HepG2 (cell line): ENCODE results near the gene PCSK6. TPM values are rescaled to one million over a fixed set of nuclear protein-coding genes. Genes with fewer than 3 reads are reported as not detected.
A peak's percentile ranks its signal among the peaks of the same experiment; 100 is the strongest.

Source experiments
- ATAC-seq: fragments of 200-7000 bp; cut with Tn5 transposase; 3 replicates; pipeline ENCODE4 v1.9.1; 2020; ENCODE audit warnings: mild to moderate bottlenecking, moderate library complexity
- BruUV-seq: library from RNA; stranded (reverse); fragments of 400-500 nt; replicated peaks from 2 replicates; lab custom pipeline; 2021; lab: Mats Ljungman, UMichigan
- CTCF ChIA-PET: fragments of 300-600 bp; formaldehyde crosslinking; extraction: SDS; loops from one replicate; lab custom pipeline; 2021; ENCODE audit warnings: low total read pairs, inconsistent platforms, low intra/inter-chr PET ratio; lab: Yijun Ruan, JAX
- POLR2A ChIA-PET: fragments of 350-600 bp; sonication (Branson Sonifier 250); formaldehyde crosslinking; loops from one replicate; lab custom pipeline; 2020; ENCODE audit warnings: antibody characterized with exemption, inconsistent platforms; lab: Yijun Ruan, JAX
- DNase-seq: peaks from one replicate; pipeline ENCODE4 v3.0.0-alpha.2; 2015; ENCODE audit warnings: low spot score
- FAIRE-seq: peaks from 3 replicates; lab custom pipeline; 2011; peaks lifted over from hg19 to GRCh38; lab: Jason Lieb, UNC
- H2AFZ ChIP-seq: one replicate; pipeline ENCODE4 v1.6.1; 2011; ENCODE audit warnings: low read length, inconsistent platforms
- H3K27ac ChIP-seq: fragments of 300-600 bp; 3 replicates; pipeline ENCODE4 v1.8.0; 2011; ENCODE audit warnings: mixed run types, mild to moderate bottlenecking, mixed read lengths, low read length, inconsistent platforms; ENCODE audit not compliant: insufficient read depth; ENCODE audit errors: extremely low read length
- H3K27me3 ChIP-seq, 2 experiments: fragments of 200-600 bp in 1 of 2; 2 replicates in 1 of 2; 3 replicates in 1 of 2; pipeline versions ENCODE4 v1.6.0 to v1.8.0; 2011; ENCODE audit warnings: low read length in 2 of 2, mild to moderate bottlenecking in 2 of 2, moderate library complexity in 2 of 2, inconsistent platforms in 1 of 2; ENCODE audit not compliant: insufficient read depth in 2 of 2, control insufficient read depth in 1 of 2
- H3K36me3 ChIP-seq, 2 experiments: fragments of 200-600 bp in 1 of 2; replicated peaks in 1 of 2; 2 replicates in 1 of 2; 3 replicates in 1 of 2; pipeline versions ENCODE4 v1.5.1 to v1.8.0; 2011; ENCODE audit warnings: low read length in 2 of 2, inconsistent platforms in 1 of 2; ENCODE audit not compliant: insufficient read depth in 2 of 2, control insufficient read depth in 1 of 2
- H3K4me1 ChIP-seq: 2 replicates; pipeline ENCODE4 v1.5.1; 2012; ENCODE audit warnings: low read length, inconsistent platforms; ENCODE audit not compliant: insufficient read depth
- H3K4me2 ChIP-seq: 2 replicates; pipeline ENCODE4 v1.6.0; 2011; ENCODE audit warnings: low read depth, low read length, inconsistent platforms
- H3K4me3 ChIP-seq, 3 experiments: fragments of 200-600 bp in 1 of 3; sonication (generic), shearing (Covaris generic) in 1 of 3; replicated peaks in 1 of 3; 2 replicates each; pipeline ENCODE4 v1.5.1; 2011 to 2016; ENCODE audit warnings: low read length in 3 of 3, inconsistent platforms in 2 of 3, low read depth in 2 of 3, mild to moderate bottlenecking in 2 of 3, control low read depth in 1 of 3, mixed read lengths in 1 of 3; ENCODE audit not compliant: insufficient read depth in 1 of 3
- H3K79me2 ChIP-seq: one replicate; pipeline ENCODE4 v1.6.1; 2011; ENCODE audit warnings: low read length, inconsistent platforms; ENCODE audit not compliant: insufficient read depth
- H3K9ac ChIP-seq: 2 replicates; pipeline ENCODE4 v1.6.0; 2011; ENCODE audit warnings: mild to moderate bottlenecking, low read depth, low read length, inconsistent platforms; ENCODE audit not compliant: insufficient read depth
- H3K9me3 ChIP-seq: 2 replicates; pipeline ENCODE4 v1.5.1; 2012; ENCODE audit warnings: mild to moderate bottlenecking, low read length
- H4K20me1 ChIP-seq: 2 replicates; pipeline ENCODE4 v1.6.0; 2011; ENCODE audit warnings: inconsistent platforms, mild to moderate bottlenecking, low read length, moderate library complexity; ENCODE audit not compliant: insufficient read depth
- FOXP1 ChIP-seq, 2 experiments: fragments of 450-650 bp in 1 of 2; IDR thresholded peaks; 2 replicates each; pipeline ENCODE4 v1.6.1; 2017 to 2018; ENCODE audit warnings: antibody characterized with exemption in 1 of 2
- HOXD1 ChIP-seq: sonication (generic); formaldehyde crosslinking; IDR thresholded peaks from 2 replicates; pipeline ENCODE4 v1.5.0; 2020; ENCODE audit warnings: missing genetic modification reagents
- POLR2AphosphoS5 ChIP-seq: IDR thresholded peaks from 2 replicates; pipeline ENCODE4 v1.6.1; 2012; ENCODE audit warnings: low read depth, low read length
- RBFOX2 ChIP-seq: fragments of 200-400 bp; formaldehyde crosslinking; IDR thresholded peaks from 2 replicates; pipeline ENCODE4 v1.6.1; 2017; ENCODE audit warnings: low read depth, mild to moderate bottlenecking, low read length
- ZNF704 ChIP-seq: sonication (generic); formaldehyde crosslinking; IDR thresholded peaks from 2 replicates; pipeline ENCODE4 v1.8.1; 2023; ENCODE audit warnings: mild to moderate bottlenecking, inconsistent platforms, moderate library complexity, missing genetic modification reagents, borderline replicate concordance
- WGBS: methylation state at CpG from one replicate; pipeline ENCODE4 v1.1.6; 2017; ENCODE audit warnings: low lambda C conversion rate; 5-methylcytosine and 5-hydroxymethylcytosine counted together
- in situ Hi-C: cut with HindIII; loops from 2 replicates; pipeline ENCODE4 v1.10.0; 2017; ENCODE audit warnings: low pct_unique_long_range_greater_than_20kb; ENCODE audit not compliant: extremely low pct_ligation_motif_present
- intact Hi-C: fragments of 100-400 bp; cut with micrococcal nuclease; formaldehyde crosslinking; loops from one replicate; pipeline ENCODE4 v1.10.0; 2022; ENCODE audit not compliant: unreplicated experiment
- polyA plus RNA-seq, 8 experiments: library from polyadenylated mRNA; depleted of rRNA in 3 of 8; stranded (reverse) in 7 of 8; unstranded in 1 of 8; fragments of >200 nt; fragmentation: Illumina TruSeq in 4 of 8; extraction: Trizol in 4 of 8; gene quantifications; 2 replicates each; pipeline versions ENCODE4 v1.2.1 to v1.2.3, GENCODE V29; 2011 to 2016; ENCODE audit warnings: low read depth in 4 of 8, missing spikeins in 1 of 8, mixed read lengths in 1 of 8; ENCODE audit not compliant: insufficient read depth in 1 of 8
- total RNA-seq, 5 experiments: library from RNA; depleted of rRNA; stranded (reverse); fragments of >200 nt; fragmentation: Illumina TruSeq; extraction: Trizol; gene quantifications; 2 replicates each; pipeline ENCODE4 v1.2.3, GENCODE V29; 2016; ENCODE audit warnings: low read depth in 1 of 5

The PCSK6 gene
- total and polyA plus RNA-seq, 2 of the 13 experiments (the other 11 are each of a cell fraction or from before 2014, with no cell fraction given) = 56.5 to 155 TPM

GRCh38 chr15:101483462-101483861, 6.0 kb downstream of the PCSK6 start:
- WGBS = 92% methylated on average over 6 of the region's 6 CpGs
- FAIRE-seq = no peak

GRCh38 chr15:101482526-101483371, 6.8 kb downstream of the PCSK6 start:
- Histone ChIP-seq H3K4me2 (no peak overlapping the region), H3K36me3 (peaks cover 30 to 65% of the 10 kb centered on the region in 2 experiments), H3K4me3 (no peak overlapping the region), H2AFZ (no peak overlapping the region), H3K9me3 (no peaks in the 10 kb centered on the region), H3K27me3 (no peaks in the 10 kb centered on the region), H3K4me1 (peaks cover 40% of the 10 kb centered on the region), H4K20me1 (peaks cover 11% of the 10 kb centered on the region), H3K79me2 (peaks cover 89% of the 10 kb centered on the region), H3K27ac (no peak overlapping the region), H3K9ac (no peak overlapping the region)
- DNase-seq (no peak), FAIRE-seq (no peak), ATAC-seq (no peak; the same call in 2 of the 3 replicates)
- WGBS = 97% methylated on average over 14 of the region's 21 CpGs
- POLR2A ChIA-PET = interaction anchor here (1.2 to 1.5 kb wide), 2 partner anchors 37 to 45 kb away, joined by 3 to 6 read pairs; no protein-coding TSS in a partner anchor
- in situ Hi-C loops = no loop called here
- peak; percentile 36; the same call in 1 of the 2 replicates for TF ChIP-seq RBFOX2
- no peak for TF ChIP-seq ZNF704 (CRISPR knock-in tag)
- intact Hi-C loops = no loop called here
- CTCF ChIA-PET = no interaction called here
- no TSS peak for BruUV-seq

More at GRCh38 chr15:101483462-101483861, 6.0 kb downstream of the PCSK6 start:
- Histone ChIP-seq H2AFZ (no peak overlapping the region), H3K9ac (no peak overlapping the region), H3K9me3 (no peaks in the 10 kb centered on the region), H3K4me2 (no peak overlapping the region)
- CTCF ChIA-PET = no interaction called here
- TF ChIP-seq FOXP1 (IDR thresholded peaks at IDR 0.05) = no peak
- no peak for TF ChIP-seq FOXP1 (CRISPR knock-in tag; IDR thresholded peaks at IDR 0.05)
- TF ChIP-seq HOXD1 (CRISPR knock-in tag) = no peak
- 0 out of 2 replicates have a peak, but pooled peaks have one; percentile 33 for TF ChIP-seq POLR2AphosphoS5
- TF ChIP-seq, all 625 proteins: peak for 1
- POLR2A ChIA-PET = interaction anchor here (1.5 kb wide), 1 partner anchor 44 kb away, joined by 6 read pairs; no protein-coding TSS in a partner anchor
- no peak for DNase-seq
- H3K4me1 ChIP-seq = peaks cover 37% of the 10 kb centered on the region
- no peak overlapping the region for H3K27ac ChIP-seq
- intact Hi-C loops = no loop called here
- no TSS peak for BruUV-seq
- peaks cover 89% of the 10 kb centered on the region for H3K79me2 ChIP-seq
- no peak overlapping the region for H3K4me3 ChIP-seq
- in situ Hi-C loops = no loop called here
- no peaks in the 10 kb centered on the region for H3K27me3 ChIP-seq
- H3K36me3 ChIP-seq = peaks cover 30 to 59% of the 10 kb centered on the region in 2 experiments
- no peak for ATAC-seq
- peaks cover 11% of the 10 kb centered on the region for H4K20me1 ChIP-seq
